Measurements from ENCODE around the gene CPXM2.

- TF ChIP-seq POLR2A (IDR thresholded peaks at IDR 0.05; ENCODE audit: borderline replicate concordance, extremely low read depth, insufficient read depth, insufficient read length) (no peak), POLR2AphosphoS5 (IDR thresholded peaks at IDR 0.05; ENCODE audit: low read depth, low read length) (no peak), EZH2 (IDR thresholded peaks at IDR 0.05) (no peak), ZNF274 (IDR thresholded peaks at IDR 0.05; ENCODE audit: low read depth, low read length) (no peak), JUND (IDR thresholded peaks at IDR 0.05) (no peak), SIN3A (IDR thresholded peaks at IDR 0.05; ENCODE audit: low read depth) (no peak), TCF7L2 (IDR thresholded peaks at IDR 0.05; ENCODE audit: borderline replicate concordance, extremely low read depth, insufficient read depth, insufficient read length) (no peak), RAD21 (IDR thresholded peaks at IDR 0.05; ENCODE audit: low read depth) (no peak), ZFX (IDR thresholded peaks at IDR 0.05) (no peak)
- TF ChIP-seq, protein P1, sequence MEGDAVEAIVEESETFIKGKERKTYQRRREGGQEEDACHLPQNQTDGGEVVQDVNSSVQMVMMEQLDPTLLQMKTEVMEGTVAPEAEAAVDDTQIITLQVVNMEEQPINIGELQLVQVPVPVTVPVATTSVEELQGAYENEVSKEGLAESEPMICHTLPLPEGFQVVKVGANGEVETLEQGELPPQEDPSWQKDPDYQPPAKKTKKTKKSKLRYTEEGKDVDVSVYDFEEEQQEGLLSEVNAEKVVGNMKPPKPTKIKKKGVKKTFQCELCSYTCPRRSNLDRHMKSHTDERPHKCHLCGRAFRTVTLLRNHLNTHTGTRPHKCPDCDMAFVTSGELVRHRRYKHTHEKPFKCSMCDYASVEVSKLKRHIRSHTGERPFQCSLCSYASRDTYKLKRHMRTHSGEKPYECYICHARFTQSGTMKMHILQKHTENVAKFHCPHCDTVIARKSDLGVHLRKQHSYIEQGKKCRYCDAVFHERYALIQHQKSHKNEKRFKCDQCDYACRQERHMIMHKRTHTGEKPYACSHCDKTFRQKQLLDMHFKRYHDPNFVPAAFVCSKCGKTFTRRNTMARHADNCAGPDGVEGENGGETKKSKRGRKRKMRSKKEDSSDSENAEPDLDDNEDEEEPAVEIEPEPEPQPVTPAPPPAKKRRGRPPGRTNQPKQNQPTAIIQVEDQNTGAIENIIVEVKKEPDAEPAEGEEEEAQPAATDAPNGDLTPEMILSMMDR (IDR thresholded peaks at IDR 0.05 in 2 of 3, conservative IDR thresholded peaks at IDR 0.05 in 1 of 3; ENCODE audit: borderline replicate concordance in 1 of 3, insufficient read depth in 1 of 3, low read depth in 2 of 3, low read length in 2 of 3), result no peak
- TF ChIP-seq, protein P2, sequence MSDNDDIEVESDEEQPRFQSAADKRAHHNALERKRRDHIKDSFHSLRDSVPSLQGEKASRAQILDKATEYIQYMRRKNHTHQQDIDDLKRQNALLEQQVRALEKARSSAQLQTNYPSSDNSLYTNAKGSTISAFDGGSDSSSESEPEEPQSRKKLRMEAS (IDR thresholded peaks at IDR 0.05), result no peak
- TF ChIP-seq, protein P3, sequence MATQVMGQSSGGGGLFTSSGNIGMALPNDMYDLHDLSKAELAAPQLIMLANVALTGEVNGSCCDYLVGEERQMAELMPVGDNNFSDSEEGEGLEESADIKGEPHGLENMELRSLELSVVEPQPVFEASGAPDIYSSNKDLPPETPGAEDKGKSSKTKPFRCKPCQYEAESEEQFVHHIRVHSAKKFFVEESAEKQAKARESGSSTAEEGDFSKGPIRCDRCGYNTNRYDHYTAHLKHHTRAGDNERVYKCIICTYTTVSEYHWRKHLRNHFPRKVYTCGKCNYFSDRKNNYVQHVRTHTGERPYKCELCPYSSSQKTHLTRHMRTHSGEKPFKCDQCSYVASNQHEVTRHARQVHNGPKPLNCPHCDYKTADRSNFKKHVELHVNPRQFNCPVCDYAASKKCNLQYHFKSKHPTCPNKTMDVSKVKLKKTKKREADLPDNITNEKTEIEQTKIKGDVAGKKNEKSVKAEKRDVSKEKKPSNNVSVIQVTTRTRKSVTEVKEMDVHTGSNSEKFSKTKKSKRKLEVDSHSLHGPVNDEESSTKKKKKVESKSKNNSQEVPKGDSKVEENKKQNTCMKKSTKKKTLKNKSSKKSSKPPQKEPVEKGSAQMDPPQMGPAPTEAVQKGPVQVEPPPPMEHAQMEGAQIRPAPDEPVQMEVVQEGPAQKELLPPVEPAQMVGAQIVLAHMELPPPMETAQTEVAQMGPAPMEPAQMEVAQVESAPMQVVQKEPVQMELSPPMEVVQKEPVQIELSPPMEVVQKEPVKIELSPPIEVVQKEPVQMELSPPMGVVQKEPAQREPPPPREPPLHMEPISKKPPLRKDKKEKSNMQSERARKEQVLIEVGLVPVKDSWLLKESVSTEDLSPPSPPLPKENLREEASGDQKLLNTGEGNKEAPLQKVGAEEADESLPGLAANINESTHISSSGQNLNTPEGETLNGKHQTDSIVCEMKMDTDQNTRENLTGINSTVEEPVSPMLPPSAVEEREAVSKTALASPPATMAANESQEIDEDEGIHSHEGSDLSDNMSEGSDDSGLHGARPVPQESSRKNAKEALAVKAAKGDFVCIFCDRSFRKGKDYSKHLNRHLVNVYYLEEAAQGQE (IDR thresholded peaks at IDR 0.05; ENCODE audit: low read depth), result no peak
Observed at GRCh38 chr10:123848564-123849457, 42.8 kb downstream of the CPXM2 start.

Measured in HCT116 (cell line).